ENCODE results near the gene PLCG2.

DNA sequence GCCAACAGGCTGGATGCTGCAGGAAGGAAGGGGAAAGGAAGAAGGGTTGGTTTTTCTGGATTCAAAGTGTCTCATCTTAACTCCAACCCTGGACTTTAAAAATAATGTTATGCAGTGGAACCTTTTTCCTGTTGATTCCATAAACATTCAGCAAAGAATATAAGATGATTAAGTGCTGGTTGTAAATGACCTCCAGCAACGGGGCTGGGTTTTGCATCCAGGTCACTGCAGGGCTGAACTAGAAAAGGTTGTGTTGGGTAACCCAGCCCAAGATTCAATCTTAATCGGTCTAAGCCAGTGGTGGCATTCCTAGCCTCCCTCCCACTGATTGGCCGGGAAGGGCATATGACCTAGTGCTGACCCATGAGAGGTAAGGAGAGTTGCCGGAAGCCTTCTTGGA is 34.2 kb upstream of the PLCG2 start:
- TF ChIP-seq EZH2 (IDR thresholded peaks at IDR 0.05) = no peak
- no peak for TF ChIP-seq POLR2AphosphoS5 (IDR thresholded peaks at IDR 0.05; ENCODE audit: borderline replicate concordance, low read depth, low read length)
- TF ChIP-seq FOXP2 (optimal IDR thresholded peaks at IDR 0.05; ENCODE audit: control extremely low read depth, extremely low read length, insufficient read depth) = no peak

Data from SK-N-MC (cell line).